Keratinocyte (primary cell): Measurements from ENCODE around the gene VPS41. TPM values are rescaled to one million over a fixed set of nuclear protein-coding genes. Genes with fewer than 3 reads are reported as not detected.

Experiments
- DNase-seq: peaks from one replicate; pipeline ENCODE4 v3.0.0-alpha.2; 2011; ENCODE audit warnings: low read depth, missing footprints, low spot score
- FAIRE-seq: peaks from 2 replicates; lab custom pipeline; 2011; peaks lifted over from hg19 to GRCh38; lab: Jason Lieb, UNC
- H2AFZ ChIP-seq: 2 replicates; pipeline ENCODE4 v1.6.0; 2012; ENCODE audit warnings: low read length, control low read depth, inconsistent platforms; ENCODE audit not compliant: control insufficient read depth
- H3K27ac ChIP-seq: 2 replicates; pipeline ENCODE4 v1.5.1; 2011; ENCODE audit warnings: low read length; ENCODE audit not compliant: control insufficient read depth, insufficient read depth
- H3K27me3 ChIP-seq: 3 replicates; pipeline ENCODE4 v1.6.0; 2011; ENCODE audit warnings: low read length; ENCODE audit not compliant: control insufficient read depth, insufficient read depth; ENCODE audit errors: extremely low read depth
- H3K36me3 ChIP-seq, 2 experiments: 2 replicates in 1 of 2; 3 replicates in 1 of 2; pipeline ENCODE4 v1.5.1; 2011; ENCODE audit warnings: low read length in 2 of 2, mild to moderate bottlenecking in 1 of 2; ENCODE audit not compliant: control insufficient read depth in 2 of 2, insufficient read depth in 2 of 2; ENCODE audit errors: extremely low read depth in 1 of 2
- H3K4me1 ChIP-seq: 3 replicates; pipeline ENCODE4 v1.5.1; 2011; ENCODE audit warnings: low read length; ENCODE audit not compliant: control insufficient read depth, insufficient read depth; ENCODE audit errors: extremely low read depth
- H3K4me2 ChIP-seq: 3 replicates; pipeline ENCODE4 v1.6.0; 2011; ENCODE audit warnings: low read depth, low read length; ENCODE audit not compliant: control insufficient read depth, insufficient read depth; ENCODE audit errors: extremely low read depth
- H3K4me3 ChIP-seq, 3 experiments: fragments of 200-600 bp in 1 of 3; sonication (generic) in 1 of 3; 2 replicates in 2 of 3; 3 replicates in 1 of 3; pipeline ENCODE4 v1.5.1; 2011 to 2016; ENCODE audit warnings: low read length in 3 of 3, mild to moderate bottlenecking in 3 of 3, control low read depth in 2 of 3, inconsistent platforms in 1 of 3, low read depth in 1 of 3, mixed read lengths in 1 of 3, mixed run types in 1 of 3, moderate library complexity in 1 of 3; ENCODE audit not compliant: control insufficient read depth in 2 of 3, insufficient read depth in 2 of 3; ENCODE audit errors: extremely low read depth in 1 of 3
- H3K79me2 ChIP-seq: 2 replicates; pipeline ENCODE4 v1.6.0; 2012; ENCODE audit warnings: low read length; ENCODE audit not compliant: control insufficient read depth, insufficient read depth
- H3K9ac ChIP-seq: 3 replicates; pipeline ENCODE4 v1.6.0; 2011; ENCODE audit warnings: low read length; ENCODE audit not compliant: control insufficient read depth, insufficient read depth; ENCODE audit errors: extremely low read depth
- H3K9me1 ChIP-seq: 3 replicates; pipeline ENCODE4 v1.6.0; 2011; ENCODE audit warnings: low read length; ENCODE audit not compliant: control insufficient read depth, insufficient read depth; ENCODE audit errors: extremely low read depth
- H3K9me3 ChIP-seq: 2 replicates; pipeline ENCODE4 v1.5.1; 2012; ENCODE audit warnings: low read depth, low read length; ENCODE audit not compliant: control insufficient read depth
- H4K20me1 ChIP-seq: 3 replicates; pipeline ENCODE4 v1.6.0; 2011; ENCODE audit warnings: low read length; ENCODE audit not compliant: control insufficient read depth, insufficient read depth; ENCODE audit errors: extremely low read depth
- EZH2 ChIP-seq: IDR thresholded peaks from one replicate; pipeline ENCODE4 v1.6.1; 2012; ENCODE audit warnings: inconsistent platforms, mild to moderate bottlenecking, low read length, moderate library complexity
- dilution Hi-C: fragments of 300-500 bp; cut with MboI; formaldehyde crosslinking; loops from one replicate; pipeline ENCODE4 v1.7.0; 2020; ENCODE audit warnings: low sequenced_read_pairs; ENCODE audit not compliant: extremely low pct_ligation_motif_present
- polyA plus RNA-seq, 5 experiments: library from polyadenylated mRNA; depleted of rRNA in 3 of 5; stranded (reverse) in 3 of 5; stranded (forward) in 1 of 5; unstranded in 1 of 5; fragments of >200 nt; gene quantifications; 1 replicate in 1 of 5; 2 replicates in 3 of 5; 3 replicates in 1 of 5; pipeline versions ENCODE4 v1.2.1 to v1.2.3, GENCODE V29; 2011 to 2012; ENCODE audit warnings: missing spikeins in 2 of 5, low read depth in 1 of 5, low replicate concordance in 1 of 5
- TF ChIP-seq, protein P1 (sequence below), 3 experiments: IDR thresholded peaks in 1 of 3; conservative IDR thresholded peaks in 1 of 3; optimal IDR thresholded peaks in 1 of 3; 2 replicates in 2 of 3; 3 replicates in 1 of 3; pipeline versions ENCODE3 to v1.5.1; 2011; ENCODE audit warnings: low read length in 3 of 3, mild to moderate bottlenecking in 3 of 3, moderate library complexity in 2 of 3, control low read depth in 1 of 3, inconsistent platforms in 1 of 3; ENCODE audit not compliant: insufficient read depth in 2 of 3; ENCODE audit errors: extremely low read depth in 1 of 3

VPS41 gene
- polyA plus RNA-seq, 1 donor (not counting 4 experiments of a cell fraction or from before 2014, with no cell fraction given) = 38.1 TPM

DNA sequence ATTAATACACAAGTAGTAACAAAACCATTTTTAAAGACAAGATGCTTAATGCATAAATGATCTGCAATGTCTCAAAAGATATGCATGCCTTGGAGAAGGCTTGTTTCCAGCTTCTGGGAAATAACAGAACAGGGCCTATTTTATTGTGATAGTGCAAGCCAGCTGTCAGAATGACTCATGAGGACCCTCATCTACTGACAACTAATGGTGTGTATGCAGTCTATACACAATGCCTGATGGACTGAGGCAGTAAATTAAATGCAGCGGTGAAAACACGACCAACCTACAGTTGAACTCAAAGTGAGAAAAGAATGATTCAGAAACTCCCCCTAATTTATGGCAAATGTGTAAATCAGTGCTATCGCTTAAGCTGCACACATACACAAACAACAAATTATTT lies 46.3 kb downstream of the VPS41 start:
- FAIRE-seq (peak; percentile 23), DNase-seq (no peak)
- H2AFZ ChIP-seq = no peak overlapping the region
- no peaks in the 10 kb centered on the region for H3K27me3 ChIP-seq
- peaks cover 0 to 3% of the 10 kb centered on the region in 2 experiments for H3K36me3 ChIP-seq
- no peaks in the 10 kb centered on the region for H3K9me3 ChIP-seq
- H3K27ac ChIP-seq = no peak overlapping the region
- H3K9ac ChIP-seq = no peak overlapping the region
- H3K4me3 ChIP-seq = no peak overlapping the region
- dilution Hi-C loops = no loop called here
- H3K79me2 ChIP-seq = no peaks in the 10 kb centered on the region
- no peaks in the 10 kb centered on the region for H3K9me1 ChIP-seq
- TF ChIP-seq EZH2 = no peak
- TF ChIP-seq, protein P1, sequence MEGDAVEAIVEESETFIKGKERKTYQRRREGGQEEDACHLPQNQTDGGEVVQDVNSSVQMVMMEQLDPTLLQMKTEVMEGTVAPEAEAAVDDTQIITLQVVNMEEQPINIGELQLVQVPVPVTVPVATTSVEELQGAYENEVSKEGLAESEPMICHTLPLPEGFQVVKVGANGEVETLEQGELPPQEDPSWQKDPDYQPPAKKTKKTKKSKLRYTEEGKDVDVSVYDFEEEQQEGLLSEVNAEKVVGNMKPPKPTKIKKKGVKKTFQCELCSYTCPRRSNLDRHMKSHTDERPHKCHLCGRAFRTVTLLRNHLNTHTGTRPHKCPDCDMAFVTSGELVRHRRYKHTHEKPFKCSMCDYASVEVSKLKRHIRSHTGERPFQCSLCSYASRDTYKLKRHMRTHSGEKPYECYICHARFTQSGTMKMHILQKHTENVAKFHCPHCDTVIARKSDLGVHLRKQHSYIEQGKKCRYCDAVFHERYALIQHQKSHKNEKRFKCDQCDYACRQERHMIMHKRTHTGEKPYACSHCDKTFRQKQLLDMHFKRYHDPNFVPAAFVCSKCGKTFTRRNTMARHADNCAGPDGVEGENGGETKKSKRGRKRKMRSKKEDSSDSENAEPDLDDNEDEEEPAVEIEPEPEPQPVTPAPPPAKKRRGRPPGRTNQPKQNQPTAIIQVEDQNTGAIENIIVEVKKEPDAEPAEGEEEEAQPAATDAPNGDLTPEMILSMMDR (optimal IDR thresholded peaks at IDR 0.05 in 1 of 3, IDR thresholded peaks at IDR 0.05 in 1 of 3, conservative IDR thresholded peaks at IDR 0.05 in 1 of 3; ENCODE audit: extremely low read depth in 1 of 3, insufficient read depth in 2 of 3, low read length in 3 of 3) = no peak
- H4K20me1 ChIP-seq = no peaks in the 10 kb centered on the region
- peaks cover 34% of the 10 kb centered on the region for H3K4me1 ChIP-seq
- no peak overlapping the region for H3K4me2 ChIP-seq

DNA sequence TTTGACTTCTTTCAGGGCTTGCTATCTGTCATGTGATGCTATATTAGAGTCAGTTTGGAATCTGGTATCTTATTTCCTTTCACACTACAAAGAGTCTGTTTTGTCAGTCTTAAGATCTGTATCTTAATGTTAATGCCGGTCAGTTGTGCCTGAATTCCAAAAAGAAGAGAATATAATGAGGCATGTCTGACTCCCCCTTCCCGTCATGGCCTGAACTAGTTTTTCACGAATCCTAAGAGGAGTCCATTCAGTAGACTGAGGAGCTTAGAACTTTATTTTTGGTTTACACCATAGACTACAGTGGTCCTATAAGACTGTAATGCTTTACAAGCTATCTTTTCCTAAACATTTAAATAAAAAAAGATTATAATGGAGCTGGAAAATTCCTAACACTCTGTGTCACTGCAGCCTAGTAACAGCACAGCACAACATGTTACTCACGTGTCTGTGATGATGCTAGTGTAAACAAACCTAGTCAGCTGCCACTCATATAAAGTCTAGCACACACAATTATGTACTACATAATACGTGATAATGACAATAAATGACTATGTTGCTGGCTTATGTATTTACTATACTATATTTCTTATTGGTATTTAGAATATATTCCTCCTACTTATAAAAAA lies 50.6 kb downstream of the VPS41 start:
- no peaks in the 10 kb centered on the region for H3K9me1 ChIP-seq
- H3K9me3 ChIP-seq = no peaks in the 10 kb centered on the region
- H2AFZ ChIP-seq = no peak overlapping the region
- no peak for DNase-seq
- H3K4me1 ChIP-seq = peaks cover 19% of the 10 kb centered on the region
- H3K36me3 ChIP-seq = peaks cover 0 to 1% of the 10 kb centered on the region in 2 experiments
- H3K4me2 ChIP-seq = no peak overlapping the region
- FAIRE-seq = no peak
- no peaks in the 10 kb centered on the region for H4K20me1 ChIP-seq
- no peak overlapping the region for H3K4me3 ChIP-seq
- dilution Hi-C loops = no loop called here
- H3K27ac ChIP-seq = peak overlapping the region; percentile 44
- H3K27me3 ChIP-seq = no peaks in the 10 kb centered on the region
- H3K9ac ChIP-seq = no peak overlapping the region
- TF ChIP-seq, protein P1 (optimal IDR thresholded peaks at IDR 0.05 in 1 of 3, IDR thresholded peaks at IDR 0.05 in 1 of 3, conservative IDR thresholded peaks at IDR 0.05 in 1 of 3; ENCODE audit: extremely low read depth in 1 of 3, insufficient read depth in 2 of 3, low read length in 3 of 3) = no peak
- TF ChIP-seq EZH2 = no peak
- H3K79me2 ChIP-seq = no peaks in the 10 kb centered on the region
